ENCODE results near the gene PROSER2. TPM values are rescaled to one million over a fixed set of nuclear protein-coding genes. Genes with fewer than 3 reads are reported as not detected.

The PROSER2 gene
- total and polyA plus RNA-seq, 4 donors = 2.4 to 5.0 (median 4.0) TPM

DNA sequence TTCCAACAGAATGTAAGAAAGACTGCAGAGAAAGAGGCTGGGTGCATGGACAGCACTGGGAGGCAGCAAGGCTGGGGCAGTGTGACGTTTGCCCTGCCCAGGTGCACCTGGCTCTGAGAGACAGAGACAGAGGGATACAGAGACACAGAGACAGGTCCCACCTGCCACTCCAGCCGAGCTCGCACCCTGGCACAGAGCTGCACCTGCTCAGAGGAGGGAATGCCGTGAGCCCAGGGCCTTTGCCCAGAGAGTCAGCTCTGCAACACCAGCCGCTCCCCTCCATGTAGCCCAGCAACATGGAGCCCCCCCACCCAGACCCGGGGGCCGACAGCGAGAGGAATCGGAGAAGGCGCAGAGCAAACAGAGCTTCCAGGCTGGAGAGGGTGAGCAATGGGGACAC lies 35.3 kb upstream of the PROSER2 start:
- Histone ChIP-seq H3K9me3 (ENCODE audit: control insufficient read depth, insufficient read depth, low read length) (no peaks in the 10 kb centered on the region), H3K4me3 (ENCODE audit: low read depth, low read length) (no peak overlapping the region), H3K36me3 (ENCODE audit: control insufficient read depth, insufficient read depth, low read length) (no peaks in the 10 kb centered on the region), H3K27ac (ENCODE audit: low read depth, low read length) (no peak overlapping the region), H3K4me1 (ENCODE audit: control insufficient read depth, insufficient read depth, low read length) (no peaks in the 10 kb centered on the region), H3K27me3 (ENCODE audit: control insufficient read depth, insufficient read depth, low read length) (no peaks in the 10 kb centered on the region)
- DNase-seq (ENCODE audit: low read depth in 4 of 6, low spot score in 6 of 6) = no peak
- 80% methylated on average over 7 of the region's 10 CpGs for whole genome bisulfite sequencing (ENCODE audit: insufficient coverage)

- H3K4me3 ChIP-seq (ENCODE audit: low read depth, low read length) = no peak overlapping the region
- no peaks in the 10 kb centered on the region for H3K27me3 ChIP-seq (ENCODE audit: control insufficient read depth, insufficient read depth, low read length)
- no peak overlapping the region for H3K27ac ChIP-seq (ENCODE audit: low read depth, low read length)
- 80% methylated on average over 1 of the region's 2 CpGs for WGBS (ENCODE audit: insufficient coverage)
- H3K9me3 ChIP-seq (ENCODE audit: control insufficient read depth, insufficient read depth, low read length) = no peaks in the 10 kb centered on the region
- no peaks in the 10 kb centered on the region for H3K36me3 ChIP-seq (ENCODE audit: control insufficient read depth, insufficient read depth, low read length)
- H3K4me1 ChIP-seq (ENCODE audit: control insufficient read depth, insufficient read depth, low read length) = no peaks in the 10 kb centered on the region
- peak in 1 of 6 donors; percentile 18 for DNase-seq (ENCODE audit: low read depth in 4 of 6, low spot score in 6 of 6)
Observed at GRCh38 chr10:11789306-11789705, 33.9 kb upstream of the PROSER2 start.

GRCh38 chr10:11789956-11790355 lies 33.2 kb upstream of the PROSER2 start:
- no peak for DNase-seq (ENCODE audit: low read depth in 4 of 6, low spot score in 6 of 6)
- H3K4me1 ChIP-seq (ENCODE audit: control insufficient read depth, insufficient read depth, low read length) = no peaks in the 10 kb centered on the region
- no peaks in the 10 kb centered on the region for H3K36me3 ChIP-seq (ENCODE audit: control insufficient read depth, insufficient read depth, low read length)
- no peak overlapping the region for H3K27ac ChIP-seq (ENCODE audit: low read depth, low read length)
- no peaks in the 10 kb centered on the region for H3K27me3 ChIP-seq (ENCODE audit: control insufficient read depth, insufficient read depth, low read length)
- WGBS (ENCODE audit: insufficient coverage) = 90% methylated on average over 7 of the region's 8 CpGs
- H3K9me3 ChIP-seq (ENCODE audit: control insufficient read depth, insufficient read depth, low read length) = no peaks in the 10 kb centered on the region
- H3K4me3 ChIP-seq (ENCODE audit: low read depth, low read length) = no peak overlapping the region

- H3K4me3 ChIP-seq (ENCODE audit: low read depth, low read length) = no peak overlapping the region
- no peaks in the 10 kb centered on the region for H3K27me3 ChIP-seq (ENCODE audit: control insufficient read depth, insufficient read depth, low read length)
- no peaks in the 10 kb centered on the region for H3K36me3 ChIP-seq (ENCODE audit: control insufficient read depth, insufficient read depth, low read length)
- H3K27ac ChIP-seq (ENCODE audit: low read depth, low read length) = no peak overlapping the region
- peaks cover 1% of the 10 kb centered on the region for H3K9me3 ChIP-seq (ENCODE audit: control insufficient read depth, insufficient read depth, low read length)
- 87% methylated on average over 11 of the region's 12 CpGs for WGBS (ENCODE audit: insufficient coverage)
- no peak for DNase-seq (ENCODE audit: low read depth in 4 of 6, low spot score in 6 of 6)
- H3K4me1 ChIP-seq (ENCODE audit: control insufficient read depth, insufficient read depth, low read length) = no peaks in the 10 kb centered on the region
Observed at GRCh38 chr10:11793762-11794479, 29.2 kb upstream of the PROSER2 start.

DNA sequence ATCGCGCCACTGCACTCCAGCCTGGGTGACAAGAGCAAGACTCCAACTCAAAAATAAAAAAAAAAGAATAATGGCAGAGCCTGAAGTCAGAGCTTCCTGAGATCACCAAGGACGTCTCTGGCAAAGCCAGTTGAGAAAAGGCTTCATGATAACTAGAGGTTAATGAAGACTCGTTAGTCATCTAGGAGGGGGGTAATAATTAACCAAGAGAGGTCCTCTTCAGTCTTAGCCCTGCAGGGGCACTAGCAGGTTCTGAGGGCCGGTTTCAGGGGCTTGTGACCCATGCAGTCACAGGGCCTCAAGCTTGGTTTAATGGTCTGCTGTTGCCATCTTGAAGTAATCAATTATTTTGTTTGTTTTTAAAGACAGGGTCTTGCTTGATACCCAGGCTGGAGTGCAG lies 28.6 kb upstream of the PROSER2 start:
- Histone ChIP-seq H3K9me3 (ENCODE audit: control insufficient read depth, insufficient read depth, low read length) (peaks cover 1% of the 10 kb centered on the region), H3K4me1 (ENCODE audit: control insufficient read depth, insufficient read depth, low read length) (peaks cover 5% of the 10 kb centered on the region), H3K27me3 (ENCODE audit: control insufficient read depth, insufficient read depth, low read length) (no peaks in the 10 kb centered on the region), H3K27ac (ENCODE audit: low read depth, low read length) (no peak overlapping the region), H3K36me3 (ENCODE audit: control insufficient read depth, insufficient read depth, low read length) (no peaks in the 10 kb centered on the region), H3K4me3 (ENCODE audit: low read depth, low read length) (no peak overlapping the region)
- 92% methylated on average over 5 of the region's 5 CpGs for WGBS (ENCODE audit: insufficient coverage)
- no peak for DNase-seq (ENCODE audit: low read depth in 4 of 6, low spot score in 6 of 6)

DNA sequence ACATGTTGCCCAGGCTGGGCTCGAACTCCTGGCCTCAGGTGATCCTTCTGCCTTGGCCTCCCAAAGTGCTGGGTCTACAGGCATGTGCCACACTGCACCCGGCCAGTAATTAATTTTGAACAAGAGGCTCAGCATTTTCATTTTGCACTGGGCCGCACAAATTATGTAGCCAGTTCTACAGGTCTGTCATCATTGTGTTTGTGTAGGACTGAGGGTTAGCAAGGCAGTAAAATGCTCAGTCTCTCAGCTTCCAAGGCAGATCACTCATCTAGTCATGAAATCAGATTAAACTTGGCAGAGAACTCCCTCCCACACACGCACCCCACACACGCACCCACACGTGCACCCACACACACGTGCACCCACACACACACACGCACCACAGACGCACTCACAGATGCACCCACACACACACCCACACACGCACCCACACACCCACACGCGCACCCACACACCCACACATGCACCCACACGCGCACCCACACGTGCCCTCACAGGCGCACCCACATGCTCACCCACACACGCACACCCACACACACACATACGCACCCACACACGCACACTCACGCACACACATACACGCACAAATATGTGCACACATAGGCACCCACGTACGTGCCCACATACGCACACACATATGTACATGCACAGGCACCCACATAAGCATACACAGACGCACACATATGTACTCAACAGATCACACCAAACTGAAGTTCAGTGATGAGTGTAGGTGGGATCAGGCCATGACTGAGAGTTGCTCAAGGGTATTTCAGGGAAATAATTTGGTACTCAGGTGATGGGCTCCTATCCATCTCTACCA lies 27.8 kb upstream of the PROSER2 start:
- WGBS (ENCODE audit: insufficient coverage) = 94% methylated on average over 19 of the region's 25 CpGs
- Histone ChIP-seq H3K4me3 (ENCODE audit: low read depth, low read length) (no peak overlapping the region), H3K9me3 (ENCODE audit: control insufficient read depth, insufficient read depth, low read length) (peaks cover 1% of the 10 kb centered on the region), H3K36me3 (ENCODE audit: control insufficient read depth, insufficient read depth, low read length) (no peaks in the 10 kb centered on the region), H3K4me1 (ENCODE audit: control insufficient read depth, insufficient read depth, low read length) (peaks cover 8% of the 10 kb centered on the region), H3K27ac (ENCODE audit: low read depth, low read length) (no peak overlapping the region), H3K27me3 (ENCODE audit: control insufficient read depth, insufficient read depth, low read length) (no peaks in the 10 kb centered on the region)
- no peak for DNase-seq (ENCODE audit: low read depth in 4 of 6, low spot score in 6 of 6)

DNA sequence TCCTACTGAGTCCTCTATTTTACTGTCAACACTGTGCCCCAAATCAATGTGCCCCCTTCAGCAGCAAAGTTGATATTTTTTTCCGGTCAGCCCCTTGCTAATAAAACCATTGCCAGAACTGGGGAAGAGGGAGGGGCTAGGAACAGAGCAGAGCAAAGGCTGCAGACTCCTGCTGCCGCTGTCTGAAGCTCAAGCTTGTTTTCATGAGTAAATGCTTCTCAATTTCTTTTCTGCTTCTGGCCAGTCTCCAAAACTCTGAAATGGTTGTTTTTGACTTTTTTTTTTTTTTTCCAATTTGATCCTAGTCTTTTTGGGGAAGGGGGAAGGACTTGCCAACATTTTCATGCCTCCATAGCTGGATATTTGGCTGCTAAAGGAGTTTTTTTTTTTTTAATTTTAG lies 26.7 kb upstream of the PROSER2 start:
- WGBS (ENCODE audit: insufficient coverage) = 83% methylated on average over 1 of the region's 2 CpGs
- Histone ChIP-seq H3K27ac (ENCODE audit: low read depth, low read length) (no peak overlapping the region), H3K4me1 (ENCODE audit: control insufficient read depth, insufficient read depth, low read length) (peaks cover 8% of the 10 kb centered on the region), H3K27me3 (ENCODE audit: control insufficient read depth, insufficient read depth, low read length) (no peaks in the 10 kb centered on the region), H3K9me3 (ENCODE audit: control insufficient read depth, insufficient read depth, low read length) (peaks cover 1% of the 10 kb centered on the region), H3K4me3 (ENCODE audit: low read depth, low read length) (no peak overlapping the region), H3K36me3 (ENCODE audit: control insufficient read depth, insufficient read depth, low read length) (no peaks in the 10 kb centered on the region)
- DNase-seq (ENCODE audit: low read depth in 4 of 6, low spot score in 6 of 6) = peak in 1 of 6 donors; percentile 43

DNA sequence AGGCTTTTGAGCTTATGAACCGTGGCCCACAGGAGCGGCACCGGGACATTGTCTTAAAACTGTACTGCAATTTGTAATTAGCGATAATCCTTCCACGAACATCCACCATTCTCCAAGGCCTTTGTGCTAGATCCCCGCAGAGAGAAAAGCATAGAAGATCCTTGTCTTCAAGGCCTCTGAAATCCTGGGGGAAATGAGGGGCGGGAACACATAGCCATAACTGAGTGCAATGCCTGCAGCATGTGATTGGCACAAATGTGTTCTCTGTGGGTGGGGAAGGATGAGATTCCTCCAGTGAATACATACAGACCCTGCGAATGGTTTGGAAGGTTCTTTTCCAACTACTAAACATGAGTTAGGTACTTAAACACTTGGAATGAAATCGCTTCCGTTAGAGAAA lies 25.9 kb upstream of the PROSER2 start:
- Histone ChIP-seq H3K4me3 (ENCODE audit: low read depth, low read length) (no peak overlapping the region), H3K4me1 (ENCODE audit: control insufficient read depth, insufficient read depth, low read length) (peaks cover 8% of the 10 kb centered on the region), H3K27me3 (ENCODE audit: control insufficient read depth, insufficient read depth, low read length) (no peaks in the 10 kb centered on the region), H3K9me3 (ENCODE audit: control insufficient read depth, insufficient read depth, low read length) (peaks cover 1% of the 10 kb centered on the region), H3K27ac (ENCODE audit: low read depth, low read length) (no peak overlapping the region), H3K36me3 (ENCODE audit: control insufficient read depth, insufficient read depth, low read length) (no peaks in the 10 kb centered on the region)
- no peak for DNase-seq (ENCODE audit: low read depth in 4 of 6, low spot score in 6 of 6)
- 90% methylated on average over 2 of the region's 10 CpGs for WGBS (ENCODE audit: insufficient coverage)

DNA sequence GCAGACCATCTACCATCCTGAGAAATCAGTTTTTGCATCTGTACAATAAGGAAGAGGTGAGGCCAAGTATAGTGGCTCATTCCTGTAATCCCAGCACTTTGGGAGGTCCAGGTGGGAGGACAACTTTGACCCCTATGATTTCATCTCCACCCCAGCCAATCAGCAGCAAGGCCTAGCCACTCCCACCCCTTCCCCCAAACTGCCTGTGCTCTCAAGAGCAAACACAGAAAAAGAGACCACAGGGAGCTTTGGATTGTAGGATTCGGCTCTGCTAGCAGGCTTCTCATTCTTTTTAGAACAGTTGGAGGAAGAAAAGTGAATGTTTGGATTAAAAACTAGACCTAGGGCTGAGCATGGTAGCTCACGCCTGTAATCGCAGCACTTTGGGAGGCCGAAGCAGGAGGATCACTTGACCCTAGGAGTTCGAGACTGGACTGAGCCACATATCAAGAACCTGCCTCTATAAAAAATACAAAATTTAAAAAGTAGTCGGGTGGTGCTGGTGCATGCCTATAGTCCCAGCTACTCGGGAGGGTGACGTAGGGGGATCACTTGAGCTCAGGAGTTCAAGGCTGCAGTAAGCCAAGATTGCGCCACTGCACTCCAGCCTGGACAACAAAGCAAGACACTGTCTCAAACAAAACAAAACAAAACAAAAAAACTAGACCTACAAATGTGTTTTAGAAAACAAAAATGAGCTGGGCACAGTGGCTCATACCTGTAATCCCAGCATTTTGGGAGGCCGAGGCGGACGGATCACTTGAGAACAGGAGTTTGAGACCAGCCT lies 25.1 kb upstream of the PROSER2 start:
- Histone ChIP-seq H3K4me1 (ENCODE audit: control insufficient read depth, insufficient read depth, low read length) (peaks cover 8% of the 10 kb centered on the region), H3K27me3 (ENCODE audit: control insufficient read depth, insufficient read depth, low read length) (no peaks in the 10 kb centered on the region), H3K36me3 (ENCODE audit: control insufficient read depth, insufficient read depth, low read length) (no peaks in the 10 kb centered on the region), H3K27ac (ENCODE audit: low read depth, low read length) (no peak overlapping the region), H3K4me3 (ENCODE audit: low read depth, low read length) (no peak overlapping the region), H3K9me3 (ENCODE audit: control insufficient read depth, insufficient read depth, low read length) (peaks cover 1% of the 10 kb centered on the region)
- 92% methylated on average over 4 of the region's 12 CpGs for WGBS (ENCODE audit: insufficient coverage)
- peak in 1 of 6 donors; percentile 9 for DNase-seq (ENCODE audit: low read depth in 4 of 6, low spot score in 6 of 6)
